MM.1S (cell line): ENCODE results near the gene PDE11A.

Experiments used
- DNase-seq: peaks from one replicate; pipeline ENCODE4 v3.0.0-alpha.2; 2015
- H2AFZ ChIP-seq: fragments of 300-600 bp; sonication (generic); 2 replicates; pipeline ENCODE4 v1.6.0; 2016; ENCODE audit warnings: antibody characterized with exemption, low read length
- H3F3A ChIP-seq: fragments of 300-600 bp; sonication (generic); 2 replicates; pipeline ENCODE4 v1.6.1; 2016; ENCODE audit warnings: mild to moderate bottlenecking, antibody characterized with exemption, low read length, moderate library complexity, mixed read lengths; ENCODE audit not compliant: insufficient read depth
- H3K27ac ChIP-seq: fragments of 300-600 bp; sonication (generic); 2 replicates; pipeline ENCODE4 v1.5.1; 2016; ENCODE audit warnings: mild to moderate bottlenecking, low read length
- H3K27me3 ChIP-seq: fragments of 300-600 bp; sonication (generic); replicated peaks from 2 replicates; pipeline ENCODE4 v1.6.0; 2016; ENCODE audit warnings: low read length; ENCODE audit not compliant: insufficient read depth
- H3K36me3 ChIP-seq: fragments of 300-600 bp; sonication (generic); replicated peaks from 2 replicates; pipeline ENCODE4 v1.6.1; 2016; ENCODE audit warnings: mild to moderate bottlenecking, low read length, mixed read lengths; ENCODE audit not compliant: insufficient read depth
- H3K4me1 ChIP-seq: fragments of 300-600 bp; sonication (generic); 2 replicates; pipeline ENCODE4 v1.6.1; 2016; ENCODE audit warnings: low read length, mixed read lengths
- H3K4me2 ChIP-seq: fragments of 300-600 bp; sonication (generic); 2 replicates; pipeline ENCODE4 v1.6.0; 2016; ENCODE audit warnings: low read depth, low read length
- H3K4me3 ChIP-seq: fragments of 300-600 bp; sonication (generic); 2 replicates; pipeline ENCODE4 v1.5.1; 2016; ENCODE audit warnings: low read length, mixed read lengths
- H3K79me2 ChIP-seq: fragments of 300-600 bp; sonication (generic); 2 replicates; pipeline ENCODE4 v1.6.1; 2016; ENCODE audit warnings: mixed run types, low read length, mixed read lengths
- H3K9ac ChIP-seq: fragments of 300-600 bp; sonication (generic); 2 replicates; pipeline ENCODE4 v1.6.1; 2016; ENCODE audit warnings: low read length, mixed read lengths
- H3K9me2 ChIP-seq: fragments of 300-600 bp; sonication (generic); replicated peaks from 2 replicates; pipeline ENCODE4 v1.6.1; 2016; ENCODE audit warnings: mild to moderate bottlenecking, low read length, mixed read lengths; ENCODE audit not compliant: insufficient read depth
- H3K9me3 ChIP-seq: fragments of 300-600 bp; sonication (generic); replicated peaks from 2 replicates; pipeline ENCODE4 v1.6.1; 2016; ENCODE audit warnings: mild to moderate bottlenecking, low read length, mixed read lengths; ENCODE audit not compliant: insufficient read depth
- H4K20me1 ChIP-seq: fragments of 300-600 bp; sonication (generic); 2 replicates; pipeline ENCODE4 v1.6.1; 2016; ENCODE audit warnings: mild to moderate bottlenecking, low read length, moderate library complexity, mixed read lengths; ENCODE audit not compliant: insufficient read depth
- CTCF ChIP-seq: fragments of 300-600 bp; sonication (generic); IDR thresholded peaks from 2 replicates; pipeline ENCODE4 v1.5.1; 2016; ENCODE audit warnings: antibody characterized with exemption, low read length, mixed read lengths
- EZH2 ChIP-seq: fragments of 300-600 bp; sonication (generic); optimal IDR thresholded peaks from 2 replicates; pipeline ENCODE3; 2017; ENCODE audit warnings: low read depth, mild to moderate bottlenecking, antibody characterized with exemption, low read length, mixed read lengths
- EZH2phosphoT487 ChIP-seq: fragments of 300-600 bp; sonication (generic); IDR thresholded peaks from 2 replicates; pipeline ENCODE4 v1.6.1; 2018; ENCODE audit warnings: antibody characterized with exemption, low read length

Gene PDE11A

DNA sequence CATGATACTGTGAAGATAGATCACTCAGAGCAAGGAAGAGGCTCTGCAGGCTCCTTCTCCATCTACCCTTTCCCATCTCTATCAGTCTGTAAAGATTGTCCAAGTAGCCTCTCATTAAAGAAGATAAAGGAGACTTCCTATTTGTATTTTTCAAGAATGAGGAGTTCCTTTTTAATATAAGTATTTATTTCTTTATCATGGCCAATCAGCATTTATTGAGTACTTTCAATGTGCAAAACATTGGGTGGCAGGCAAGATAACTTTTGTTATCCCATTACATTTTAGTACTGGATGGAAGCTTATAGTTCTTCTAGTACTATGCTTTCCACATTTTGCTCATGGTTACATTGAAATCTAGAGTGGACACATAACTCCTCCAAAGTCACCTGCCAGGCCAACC, 3.6 kb upstream of the PDE11A start:
- TF ChIP-seq CTCF (no peak), EZH2phosphoT487 (no peak), EZH2 (no peak)
- Histone ChIP-seq H2AFZ (no peak overlapping the region), H3K9me3 (no peaks in the 10 kb centered on the region), H3K4me1 (no peaks in the 10 kb centered on the region), H3K9ac (no peak overlapping the region), H3K79me2 (no peaks in the 10 kb centered on the region), H3K4me3 (no peak overlapping the region), H3K27me3 (no peaks in the 10 kb centered on the region), H3K36me3 (no peaks in the 10 kb centered on the region), H3K9me2 (no peaks in the 10 kb centered on the region), H4K20me1 (no peaks in the 10 kb centered on the region), H3K4me2 (no peak overlapping the region), H3F3A (no peaks in the 10 kb centered on the region), H3K27ac (no peak overlapping the region)
- no peak for DNase-seq

GRCh38 chr2:178075006-178075326, 2.4 kb upstream of the PDE11A start:
- H3K4me1 ChIP-seq = no peaks in the 10 kb centered on the region
- no peaks in the 10 kb centered on the region for H3K9me3 ChIP-seq
- no peaks in the 10 kb centered on the region for H3K27me3 ChIP-seq
- no peaks in the 10 kb centered on the region for H3F3A ChIP-seq
- no peak overlapping the region for H2AFZ ChIP-seq
- no peak overlapping the region for H3K4me3 ChIP-seq
- no peaks in the 10 kb centered on the region for H3K36me3 ChIP-seq
- no peaks in the 10 kb centered on the region for H3K9me2 ChIP-seq
- no peak overlapping the region for H3K27ac ChIP-seq
- TF ChIP-seq EZH2 = no peak
- no peak for TF ChIP-seq EZH2phosphoT487
- no peak for TF ChIP-seq CTCF
- H4K20me1 ChIP-seq = no peaks in the 10 kb centered on the region
- H3K9ac ChIP-seq = no peak overlapping the region
- no peaks in the 10 kb centered on the region for H3K79me2 ChIP-seq
- DNase-seq = no peak
- no peak overlapping the region for H3K4me2 ChIP-seq

DNA sequence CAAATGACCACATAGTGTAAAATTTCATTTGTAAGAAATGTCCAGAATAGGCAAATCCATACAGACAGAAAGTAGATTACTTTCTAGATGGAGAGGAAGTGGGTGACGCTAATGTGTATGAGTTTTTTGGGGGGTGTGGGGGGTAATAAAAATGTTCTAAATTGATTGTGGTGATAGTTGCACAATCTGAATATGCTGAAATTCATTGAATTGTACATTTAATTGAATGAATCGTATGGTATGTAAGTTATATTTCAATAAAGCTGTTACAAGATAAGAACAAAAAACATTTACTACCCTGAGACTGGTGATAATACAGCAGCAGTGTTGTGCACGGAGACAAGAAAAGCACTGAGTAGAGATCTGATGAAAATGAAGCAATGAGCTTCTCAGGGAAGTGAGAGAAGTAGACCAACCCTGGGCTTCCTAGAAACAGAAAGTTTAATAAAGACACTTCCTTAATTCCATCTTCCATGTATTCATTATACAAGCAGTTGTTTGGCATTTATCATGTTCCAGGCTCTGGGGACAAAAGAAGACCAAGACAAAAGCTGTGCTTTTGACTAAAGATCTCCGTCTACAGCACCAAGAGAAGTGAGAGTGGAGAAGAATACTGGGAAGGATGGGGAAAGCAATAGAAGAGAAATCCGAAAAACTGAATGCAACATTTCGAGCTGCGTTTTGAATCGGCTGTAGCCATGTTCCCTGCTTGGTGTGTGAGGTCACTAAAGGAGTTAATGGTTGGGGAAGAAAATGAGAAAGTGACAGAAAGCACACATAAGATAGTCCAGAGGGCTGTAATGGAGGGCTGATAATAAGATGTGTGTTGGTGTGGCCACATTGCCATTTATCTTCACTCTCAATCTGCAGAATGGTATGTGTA, 1.8 kb upstream of the PDE11A start:
- Histone ChIP-seq H4K20me1 (no peaks in the 10 kb centered on the region), H3K36me3 (no peaks in the 10 kb centered on the region), H3F3A (no peaks in the 10 kb centered on the region), H3K27me3 (no peaks in the 10 kb centered on the region), H3K79me2 (no peaks in the 10 kb centered on the region), H3K9ac (no peak overlapping the region), H3K4me2 (no peak overlapping the region), H3K4me1 (no peaks in the 10 kb centered on the region), H3K9me2 (no peaks in the 10 kb centered on the region), H3K27ac (no peak overlapping the region), H3K4me3 (no peak overlapping the region), H2AFZ (no peak overlapping the region), H3K9me3 (no peaks in the 10 kb centered on the region)
- no peak for TF ChIP-seq EZH2
- no peak for TF ChIP-seq CTCF
- no peak for TF ChIP-seq EZH2phosphoT487
- no peak for DNase-seq
